Measurements from ENCODE around the gene AFAP1. TPM values are rescaled to one million over a fixed set of nuclear protein-coding genes. Genes with fewer than 3 reads are reported as not detected.

Gene AFAP1
- total RNA-seq, 1 donor from 2014 or later = 27.8 TPM

GRCh38 chr4:7968262-7968896 lies 28.7 kb upstream of the AFAP1 start:
- Mint-ChIP-seq H3K27me3 (ENCODE audit: unreplicated experiment) (peaks cover 11% of the 10 kb centered on the region), H3K4me1 (ENCODE audit: unreplicated experiment) (peaks cover 30% of the 10 kb centered on the region), H3K36me3 (ENCODE audit: low read depth, unreplicated experiment) (peaks cover 8% of the 10 kb centered on the region), H3K4me3 (ENCODE audit: unreplicated experiment) (no peak overlapping the region), H3K27ac (ENCODE audit: unreplicated experiment) (no peak overlapping the region), H3K9me3 (ENCODE audit: unreplicated experiment) (no peaks in the 10 kb centered on the region)
- no peak for DNase-seq (ENCODE audit: low spot score)
- TF ChIP-seq, protein P1, sequence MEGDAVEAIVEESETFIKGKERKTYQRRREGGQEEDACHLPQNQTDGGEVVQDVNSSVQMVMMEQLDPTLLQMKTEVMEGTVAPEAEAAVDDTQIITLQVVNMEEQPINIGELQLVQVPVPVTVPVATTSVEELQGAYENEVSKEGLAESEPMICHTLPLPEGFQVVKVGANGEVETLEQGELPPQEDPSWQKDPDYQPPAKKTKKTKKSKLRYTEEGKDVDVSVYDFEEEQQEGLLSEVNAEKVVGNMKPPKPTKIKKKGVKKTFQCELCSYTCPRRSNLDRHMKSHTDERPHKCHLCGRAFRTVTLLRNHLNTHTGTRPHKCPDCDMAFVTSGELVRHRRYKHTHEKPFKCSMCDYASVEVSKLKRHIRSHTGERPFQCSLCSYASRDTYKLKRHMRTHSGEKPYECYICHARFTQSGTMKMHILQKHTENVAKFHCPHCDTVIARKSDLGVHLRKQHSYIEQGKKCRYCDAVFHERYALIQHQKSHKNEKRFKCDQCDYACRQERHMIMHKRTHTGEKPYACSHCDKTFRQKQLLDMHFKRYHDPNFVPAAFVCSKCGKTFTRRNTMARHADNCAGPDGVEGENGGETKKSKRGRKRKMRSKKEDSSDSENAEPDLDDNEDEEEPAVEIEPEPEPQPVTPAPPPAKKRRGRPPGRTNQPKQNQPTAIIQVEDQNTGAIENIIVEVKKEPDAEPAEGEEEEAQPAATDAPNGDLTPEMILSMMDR (IDR thresholded peaks at IDR 0.05; ENCODE audit: unreplicated experiment) = no peak

- peaks cover 29% of the 10 kb centered on the region for H3K4me1 Mint-ChIP-seq (ENCODE audit: unreplicated experiment)
- DNase-seq (ENCODE audit: low spot score) = no peak
- H3K9me3 Mint-ChIP-seq (ENCODE audit: unreplicated experiment) = no peaks in the 10 kb centered on the region
- TF ChIP-seq, protein P1 (IDR thresholded peaks at IDR 0.05; ENCODE audit: unreplicated experiment) = no peak
- peaks cover 8% of the 10 kb centered on the region for H3K36me3 Mint-ChIP-seq (ENCODE audit: low read depth, unreplicated experiment)
- H3K27ac Mint-ChIP-seq (ENCODE audit: unreplicated experiment) = no peak overlapping the region
- H3K4me3 Mint-ChIP-seq (ENCODE audit: unreplicated experiment) = no peak overlapping the region
- H3K27me3 Mint-ChIP-seq (ENCODE audit: unreplicated experiment) = peaks cover 11% of the 10 kb centered on the region
Observed at GRCh38 chr4:7967501-7968261, 28.0 kb upstream of the AFAP1 start.

DNA sequence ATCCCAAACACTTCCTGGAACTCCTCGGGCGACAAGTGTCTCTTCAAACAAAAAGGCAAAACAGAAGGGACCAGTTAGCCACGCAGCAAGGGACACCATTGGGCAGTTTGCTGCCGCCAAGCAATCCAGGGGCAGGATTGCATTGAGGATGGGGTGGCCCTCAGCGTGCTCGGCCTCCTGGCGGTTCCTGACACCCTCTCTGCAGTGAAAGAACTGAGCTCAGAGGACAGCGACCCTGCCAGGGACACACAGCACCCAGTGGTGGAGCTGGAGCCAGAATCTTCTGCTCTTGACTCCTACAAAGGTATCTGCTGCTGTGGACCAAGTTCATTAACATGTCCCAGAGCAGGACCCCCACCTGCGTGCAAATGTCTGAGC lies 27.4 kb upstream of the AFAP1 start:
- Mint-ChIP-seq H3K4me3 (ENCODE audit: unreplicated experiment) (no peak overlapping the region), H3K27ac (ENCODE audit: unreplicated experiment) (no peak overlapping the region)
- no peak for DNase-seq (ENCODE audit: low spot score)

GRCh38 chr4:7966281-7967062 lies 26.8 kb upstream of the AFAP1 start:
- peaks cover 7% of the 10 kb centered on the region for H3K27me3 Mint-ChIP-seq (ENCODE audit: unreplicated experiment)
- TF ChIP-seq, protein P1 (IDR thresholded peaks at IDR 0.05; ENCODE audit: unreplicated experiment) = no peak
- H3K9me3 Mint-ChIP-seq (ENCODE audit: unreplicated experiment) = no peaks in the 10 kb centered on the region
- peaks cover 4% of the 10 kb centered on the region for H3K36me3 Mint-ChIP-seq (ENCODE audit: low read depth, unreplicated experiment)
- no peak overlapping the region for H3K4me3 Mint-ChIP-seq (ENCODE audit: unreplicated experiment)
- H3K4me1 Mint-ChIP-seq (ENCODE audit: unreplicated experiment) = peaks cover 24% of the 10 kb centered on the region
- DNase-seq (ENCODE audit: low spot score) = no peak
- H3K27ac Mint-ChIP-seq (ENCODE audit: unreplicated experiment) = no peak overlapping the region

More for the DNA sequence above, 27.4 kb upstream of the AFAP1 start:
- TF ChIP-seq, protein P1 (IDR thresholded peaks at IDR 0.05; ENCODE audit: unreplicated experiment) = no peak
- Mint-ChIP-seq H3K9me3 (ENCODE audit: unreplicated experiment) (no peaks in the 10 kb centered on the region), H3K4me1 (ENCODE audit: unreplicated experiment) (peaks cover 24% of the 10 kb centered on the region), H3K27me3 (ENCODE audit: unreplicated experiment) (peaks cover 7% of the 10 kb centered on the region), H3K36me3 (ENCODE audit: low read depth, unreplicated experiment) (peaks cover 5% of the 10 kb centered on the region)

Data from endothelial cell (in vitro differentiated cells).